HepG2 (cell line): ENCODE data around the gene ERFL. TPM values are rescaled to one million over a fixed set of nuclear protein-coding genes. Genes with fewer than 3 reads are reported as not detected.
A peak's percentile ranks its signal among the peaks of the same experiment; 100 is the strongest.

Source experiments
- FOXK1 ChIP-seq: sonication (generic); formaldehyde crosslinking; IDR thresholded peaks from 2 replicates; pipeline ENCODE4 v1.4.0; 2020; ENCODE audit warnings: low read depth, missing genetic modification reagents, borderline replicate concordance
- JUNB ChIP-seq: sonication (generic); formaldehyde crosslinking; IDR thresholded peaks from 2 replicates; pipeline ENCODE4 v1.8.0; 2022; ENCODE audit warnings: missing genetic modification reagents, mild to moderate bottlenecking, borderline replicate concordance
- MED1 ChIP-seq: sonication (generic); formaldehyde crosslinking; IDR thresholded peaks from 2 replicates; pipeline ENCODE4 v1.4.0; 2020; ENCODE audit warnings: missing genetic modification reagents
- ZNF335 ChIP-seq: sonication (generic); formaldehyde crosslinking; IDR thresholded peaks from 2 replicates; pipeline ENCODE4 v1.4.0; 2020; ENCODE audit warnings: missing genetic modification reagents
- ZNF720 ChIP-seq: sonication (generic); formaldehyde crosslinking; IDR thresholded peaks from 2 replicates; pipeline ENCODE4 v1.4.0; 2020; ENCODE audit warnings: missing genetic modification reagents
- polyA plus RNA-seq, 8 experiments: library from polyadenylated mRNA; depleted of rRNA in 3 of 8; stranded (reverse) in 7 of 8; unstranded in 1 of 8; fragments of >200 nt; fragmentation: Illumina TruSeq in 4 of 8; extraction: Trizol in 4 of 8; gene quantifications; 2 replicates each; pipeline versions ENCODE4 v1.2.1 to v1.2.3, GENCODE V29; 2011 to 2016; ENCODE audit warnings: low read depth in 4 of 8, missing spikeins in 1 of 8, mixed read lengths in 1 of 8; ENCODE audit not compliant: insufficient read depth in 1 of 8
- total RNA-seq, 5 experiments: library from RNA; depleted of rRNA; stranded (reverse); fragments of >200 nt; fragmentation: Illumina TruSeq; extraction: Trizol; gene quantifications; 2 replicates each; pipeline ENCODE4 v1.2.3, GENCODE V29; 2016; ENCODE audit warnings: low read depth in 1 of 5
- TF ChIP-seq, protein P1 (sequence below): sonication (generic); formaldehyde crosslinking; IDR thresholded peaks from 2 replicates; pipeline ENCODE4 v1.4.0; 2020; ENCODE audit warnings: mild to moderate bottlenecking, missing genetic modification reagents
- TF ChIP-seq, protein P2 (sequence below): sonication (generic); formaldehyde crosslinking; conservative IDR thresholded peaks from 2 replicates; pipeline ENCODE4 v1.4.0; 2020; ENCODE audit warnings: missing genetic modification reagents
- TF ChIP-seq, protein P3 (sequence below): sonication (generic); formaldehyde crosslinking; IDR thresholded peaks from 2 replicates; pipeline ENCODE4 v1.5.0; 2020; ENCODE audit warnings: missing genetic modification reagents, mild to moderate bottlenecking, borderline replicate concordance
- TF ChIP-seq, protein P4 (sequence below): sonication (generic); formaldehyde crosslinking; IDR thresholded peaks from 2 replicates; pipeline ENCODE4 v1.9.0; 2022; ENCODE audit warnings: missing genetic modification reagents, mild to moderate bottlenecking, borderline replicate concordance
- TF ChIP-seq, protein P5 (sequence below): sonication (generic); formaldehyde crosslinking; IDR thresholded peaks from 2 replicates; pipeline ENCODE4 v1.4.0; 2020; ENCODE audit warnings: mild to moderate bottlenecking, missing genetic modification reagents
- TF ChIP-seq, protein P6 (sequence below): sonication (generic); formaldehyde crosslinking; IDR thresholded peaks from 2 replicates; pipeline ENCODE4 v1.4.0; 2020; ENCODE audit warnings: missing genetic modification reagents
- TF ChIP-seq, protein P7 (sequence below): sonication (generic); formaldehyde crosslinking; IDR thresholded peaks from 2 replicates; pipeline ENCODE4 v1.5.1; 2020; ENCODE audit warnings: mild to moderate bottlenecking, missing genetic modification reagents

Gene ERFL
- total and polyA plus RNA-seq, 2 of the 13 experiments (the other 11 are each of a cell fraction or from before 2014, with no cell fraction given): not detected

DNA sequence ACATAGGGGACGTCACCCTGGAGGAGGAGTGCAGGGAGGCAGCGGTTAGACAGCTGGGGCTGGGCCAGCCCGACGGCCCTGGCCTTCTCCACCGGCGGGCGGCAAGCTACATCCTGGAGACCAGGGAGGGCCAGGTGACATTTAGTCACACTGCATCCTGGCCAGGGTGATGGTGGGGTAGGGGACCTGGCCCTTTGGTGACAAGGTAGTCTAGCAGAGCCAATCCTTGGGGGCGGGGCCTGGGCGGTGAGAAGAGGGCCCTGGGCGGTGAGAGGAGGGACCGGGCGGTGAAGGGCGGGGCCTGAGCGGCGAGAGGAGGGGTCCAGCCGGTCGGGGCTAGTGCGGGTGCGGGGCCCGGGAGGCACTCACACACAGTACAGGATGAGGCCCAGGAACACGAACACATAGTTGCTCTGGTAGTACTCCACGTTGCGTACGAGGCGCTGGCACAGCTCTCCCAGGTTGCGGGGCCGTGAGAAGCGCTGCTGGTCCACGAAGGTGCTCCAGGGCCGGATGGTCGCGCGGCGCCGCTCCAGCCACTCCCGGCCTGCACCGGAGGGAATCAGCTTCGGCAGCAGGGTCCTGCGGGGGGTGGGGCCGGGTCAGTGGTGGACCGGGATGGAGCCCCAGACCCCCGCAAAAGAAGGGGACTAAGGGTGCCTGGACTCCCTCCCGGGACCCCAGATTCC is 30.3 kb upstream of the ERFL start (continued):
- TF ChIP-seq, protein P1, sequence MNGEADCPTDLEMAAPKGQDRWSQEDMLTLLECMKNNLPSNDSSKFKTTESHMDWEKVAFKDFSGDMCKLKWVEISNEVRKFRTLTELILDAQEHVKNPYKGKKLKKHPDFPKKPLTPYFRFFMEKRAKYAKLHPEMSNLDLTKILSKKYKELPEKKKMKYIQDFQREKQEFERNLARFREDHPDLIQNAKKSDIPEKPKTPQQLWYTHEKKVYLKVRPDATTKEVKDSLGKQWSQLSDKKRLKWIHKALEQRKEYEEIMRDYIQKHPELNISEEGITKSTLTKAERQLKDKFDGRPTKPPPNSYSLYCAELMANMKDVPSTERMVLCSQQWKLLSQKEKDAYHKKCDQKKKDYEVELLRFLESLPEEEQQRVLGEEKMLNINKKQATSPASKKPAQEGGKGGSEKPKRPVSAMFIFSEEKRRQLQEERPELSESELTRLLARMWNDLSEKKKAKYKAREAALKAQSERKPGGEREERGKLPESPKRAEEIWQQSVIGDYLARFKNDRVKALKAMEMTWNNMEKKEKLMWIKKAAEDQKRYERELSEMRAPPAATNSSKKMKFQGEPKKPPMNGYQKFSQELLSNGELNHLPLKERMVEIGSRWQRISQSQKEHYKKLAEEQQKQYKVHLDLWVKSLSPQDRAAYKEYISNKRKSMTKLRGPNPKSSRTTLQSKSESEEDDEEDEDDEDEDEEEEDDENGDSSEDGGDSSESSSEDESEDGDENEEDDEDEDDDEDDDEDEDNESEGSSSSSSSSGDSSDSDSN (CRISPR knock-in tag): peak; percentile 57
- TF ChIP-seq MED1 (no peak; the same call in 1 of the 2 replicates), ZNF720 (CRISPR knock-in tag) (no peak), ZNF335 (CRISPR knock-in tag) (no peak), JUNB (CRISPR knock-in tag) (no peak), FOXK1 (CRISPR knock-in tag) (no peak)
- TF ChIP-seq, protein P2, sequence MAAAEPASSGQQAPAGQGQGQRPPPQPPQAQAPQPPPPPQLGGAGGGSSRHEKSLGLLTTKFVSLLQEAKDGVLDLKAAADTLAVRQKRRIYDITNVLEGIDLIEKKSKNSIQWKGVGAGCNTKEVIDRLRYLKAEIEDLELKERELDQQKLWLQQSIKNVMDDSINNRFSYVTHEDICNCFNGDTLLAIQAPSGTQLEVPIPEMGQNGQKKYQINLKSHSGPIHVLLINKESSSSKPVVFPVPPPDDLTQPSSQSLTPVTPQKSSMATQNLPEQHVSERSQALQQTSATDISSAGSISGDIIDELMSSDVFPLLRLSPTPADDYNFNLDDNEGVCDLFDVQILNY (CRISPR knock-in tag): no peak
- TF ChIP-seq, protein P3, sequence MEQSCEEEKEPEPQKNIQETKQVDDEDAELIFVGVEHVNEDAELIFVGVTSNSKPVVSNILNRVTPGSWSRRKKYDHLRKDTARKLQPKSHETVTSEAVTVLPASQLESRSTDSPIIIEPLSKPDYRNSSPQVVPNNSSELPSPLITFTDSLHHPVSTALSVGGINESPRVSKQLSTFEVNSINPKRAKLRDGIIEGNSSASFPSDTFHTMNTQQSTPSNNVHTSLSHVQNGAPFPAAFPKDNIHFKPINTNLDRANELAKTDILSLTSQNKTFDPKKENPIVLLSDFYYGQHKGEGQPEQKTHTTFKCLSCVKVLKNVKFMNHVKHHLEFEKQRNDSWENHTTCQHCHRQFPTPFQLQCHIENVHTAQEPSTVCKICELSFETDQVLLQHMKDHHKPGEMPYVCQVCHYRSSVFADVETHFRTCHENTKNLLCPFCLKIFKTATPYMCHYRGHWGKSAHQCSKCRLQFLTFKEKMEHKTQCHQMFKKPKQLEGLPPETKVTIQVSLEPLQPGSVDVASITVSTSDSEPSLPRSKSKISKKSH: 0 out of 2 replicates have a peak, but pooled peaks have one; percentile 64
- TF ChIP-seq, protein P4, sequence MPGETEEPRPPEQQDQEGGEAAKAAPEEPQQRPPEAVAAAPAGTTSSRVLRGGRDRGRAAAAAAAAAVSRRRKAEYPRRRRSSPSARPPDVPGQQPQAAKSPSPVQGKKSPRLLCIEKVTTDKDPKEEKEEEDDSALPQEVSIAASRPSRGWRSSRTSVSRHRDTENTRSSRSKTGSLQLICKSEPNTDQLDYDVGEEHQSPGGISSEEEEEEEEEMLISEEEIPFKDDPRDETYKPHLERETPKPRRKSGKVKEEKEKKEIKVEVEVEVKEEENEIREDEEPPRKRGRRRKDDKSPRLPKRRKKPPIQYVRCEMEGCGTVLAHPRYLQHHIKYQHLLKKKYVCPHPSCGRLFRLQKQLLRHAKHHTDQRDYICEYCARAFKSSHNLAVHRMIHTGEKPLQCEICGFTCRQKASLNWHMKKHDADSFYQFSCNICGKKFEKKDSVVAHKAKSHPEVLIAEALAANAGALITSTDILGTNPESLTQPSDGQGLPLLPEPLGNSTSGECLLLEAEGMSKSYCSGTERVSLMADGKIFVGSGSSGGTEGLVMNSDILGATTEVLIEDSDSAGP: no peak; the same call in none of the 2 replicates
- TF ChIP-seq, protein P5, sequence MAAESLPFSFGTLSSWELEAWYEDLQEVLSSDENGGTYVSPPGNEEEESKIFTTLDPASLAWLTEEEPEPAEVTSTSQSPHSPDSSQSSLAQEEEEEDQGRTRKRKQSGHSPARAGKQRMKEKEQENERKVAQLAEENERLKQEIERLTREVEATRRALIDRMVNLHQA (CRISPR knock-in tag): no peak
- TF ChIP-seq, protein P6, sequence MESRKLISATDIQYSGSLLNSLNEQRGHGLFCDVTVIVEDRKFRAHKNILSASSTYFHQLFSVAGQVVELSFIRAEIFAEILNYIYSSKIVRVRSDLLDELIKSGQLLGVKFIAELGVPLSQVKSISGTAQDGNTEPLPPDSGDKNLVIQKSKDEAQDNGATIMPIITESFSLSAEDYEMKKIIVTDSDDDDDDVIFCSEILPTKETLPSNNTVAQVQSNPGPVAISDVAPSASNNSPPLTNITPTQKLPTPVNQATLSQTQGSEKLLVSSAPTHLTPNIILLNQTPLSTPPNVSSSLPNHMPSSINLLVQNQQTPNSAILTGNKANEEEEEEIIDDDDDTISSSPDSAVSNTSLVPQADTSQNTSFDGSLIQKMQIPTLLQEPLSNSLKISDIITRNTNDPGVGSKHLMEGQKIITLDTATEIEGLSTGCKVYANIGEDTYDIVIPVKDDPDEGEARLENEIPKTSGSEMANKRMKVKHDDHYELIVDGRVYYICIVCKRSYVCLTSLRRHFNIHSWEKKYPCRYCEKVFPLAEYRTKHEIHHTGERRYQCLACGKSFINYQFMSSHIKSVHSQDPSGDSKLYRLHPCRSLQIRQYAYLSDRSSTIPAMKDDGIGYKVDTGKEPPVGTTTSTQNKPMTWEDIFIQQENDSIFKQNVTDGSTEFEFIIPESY (CRISPR knock-in tag): no peak
- TF ChIP-seq, protein P7, sequence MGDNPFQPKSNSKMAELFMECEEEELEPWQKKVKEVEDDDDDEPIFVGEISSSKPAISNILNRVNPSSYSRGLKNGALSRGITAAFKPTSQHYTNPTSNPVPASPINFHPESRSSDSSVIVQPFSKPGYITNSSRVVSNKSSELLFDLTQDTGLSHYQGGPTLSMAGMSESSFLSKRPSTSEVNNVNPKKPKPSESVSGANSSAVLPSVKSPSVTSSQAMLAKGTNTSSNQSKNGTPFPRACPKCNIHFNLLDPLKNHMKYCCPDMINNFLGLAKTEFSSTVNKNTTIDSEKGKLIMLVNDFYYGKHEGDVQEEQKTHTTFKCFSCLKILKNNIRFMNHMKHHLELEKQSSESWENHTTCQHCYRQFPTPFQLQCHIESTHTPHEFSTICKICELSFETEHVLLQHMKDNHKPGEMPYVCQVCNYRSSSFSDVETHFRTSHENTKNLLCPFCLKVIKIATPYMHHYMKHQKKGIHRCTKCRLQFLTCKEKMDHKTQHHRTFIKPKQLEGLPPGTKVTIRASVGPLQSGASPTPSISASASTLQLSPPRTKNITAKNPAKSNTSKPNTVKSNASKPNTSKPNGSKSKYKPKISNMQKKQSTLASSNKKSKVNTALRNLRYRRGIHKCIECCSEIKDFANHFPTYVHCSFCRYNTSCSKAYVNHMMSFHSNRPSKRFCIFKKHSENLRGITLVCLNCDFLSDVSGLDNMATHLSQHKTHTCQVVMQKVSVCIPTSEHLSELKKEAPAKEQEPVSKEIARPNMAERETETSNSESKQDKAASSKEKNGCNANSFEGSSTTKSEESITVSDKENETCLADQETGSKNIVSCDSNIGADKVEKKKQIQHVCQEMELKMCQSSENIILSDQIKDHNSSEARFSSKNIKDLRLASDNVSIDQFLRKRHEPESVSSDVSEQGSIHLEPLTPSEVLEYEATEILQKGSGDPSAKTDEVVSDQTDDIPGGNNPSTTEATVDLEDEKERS: no peak
